Measurements from ENCODE around the gene HMGA1.

The HMGA1 gene

GRCh38 chr6:34292954-34293353 lies 56.3 kb downstream of the HMGA1 start:
- no peak for TF ChIP-seq SIN3A (IDR thresholded peaks at IDR 0.05; ENCODE audit: borderline replicate concordance, insufficient read depth, low read length)
- TF ChIP-seq, protein P1, sequence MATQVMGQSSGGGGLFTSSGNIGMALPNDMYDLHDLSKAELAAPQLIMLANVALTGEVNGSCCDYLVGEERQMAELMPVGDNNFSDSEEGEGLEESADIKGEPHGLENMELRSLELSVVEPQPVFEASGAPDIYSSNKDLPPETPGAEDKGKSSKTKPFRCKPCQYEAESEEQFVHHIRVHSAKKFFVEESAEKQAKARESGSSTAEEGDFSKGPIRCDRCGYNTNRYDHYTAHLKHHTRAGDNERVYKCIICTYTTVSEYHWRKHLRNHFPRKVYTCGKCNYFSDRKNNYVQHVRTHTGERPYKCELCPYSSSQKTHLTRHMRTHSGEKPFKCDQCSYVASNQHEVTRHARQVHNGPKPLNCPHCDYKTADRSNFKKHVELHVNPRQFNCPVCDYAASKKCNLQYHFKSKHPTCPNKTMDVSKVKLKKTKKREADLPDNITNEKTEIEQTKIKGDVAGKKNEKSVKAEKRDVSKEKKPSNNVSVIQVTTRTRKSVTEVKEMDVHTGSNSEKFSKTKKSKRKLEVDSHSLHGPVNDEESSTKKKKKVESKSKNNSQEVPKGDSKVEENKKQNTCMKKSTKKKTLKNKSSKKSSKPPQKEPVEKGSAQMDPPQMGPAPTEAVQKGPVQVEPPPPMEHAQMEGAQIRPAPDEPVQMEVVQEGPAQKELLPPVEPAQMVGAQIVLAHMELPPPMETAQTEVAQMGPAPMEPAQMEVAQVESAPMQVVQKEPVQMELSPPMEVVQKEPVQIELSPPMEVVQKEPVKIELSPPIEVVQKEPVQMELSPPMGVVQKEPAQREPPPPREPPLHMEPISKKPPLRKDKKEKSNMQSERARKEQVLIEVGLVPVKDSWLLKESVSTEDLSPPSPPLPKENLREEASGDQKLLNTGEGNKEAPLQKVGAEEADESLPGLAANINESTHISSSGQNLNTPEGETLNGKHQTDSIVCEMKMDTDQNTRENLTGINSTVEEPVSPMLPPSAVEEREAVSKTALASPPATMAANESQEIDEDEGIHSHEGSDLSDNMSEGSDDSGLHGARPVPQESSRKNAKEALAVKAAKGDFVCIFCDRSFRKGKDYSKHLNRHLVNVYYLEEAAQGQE (IDR thresholded peaks at IDR 0.05; ENCODE audit: insufficient read depth in 1 of 2, low read depth in 2 of 2, low read length in 2 of 2): no peak
- TF ChIP-seq TAF1 (IDR thresholded peaks at IDR 0.05; ENCODE audit: borderline replicate concordance, insufficient read depth, low read length): no peak
- no peak for TF ChIP-seq POLR2AphosphoS5 (IDR thresholded peaks at IDR 0.05; ENCODE audit: low read depth, low read length)
- no peak for TF ChIP-seq FOXP2 (optimal IDR thresholded peaks at IDR 0.05; ENCODE audit: borderline replicate concordance, extremely low read depth, extremely low read length, insufficient read depth)

GRCh38 chr6:34295721-34296120 lies 59.0 kb downstream of the HMGA1 start:
- no peak for TF ChIP-seq FOXP2 (optimal IDR thresholded peaks at IDR 0.05; ENCODE audit: borderline replicate concordance, extremely low read depth, extremely low read length, insufficient read depth)
- TF ChIP-seq TAF1 (IDR thresholded peaks at IDR 0.05; ENCODE audit: borderline replicate concordance, insufficient read depth, low read length): no peak
- no peak for TF ChIP-seq POLR2AphosphoS5 (IDR thresholded peaks at IDR 0.05; ENCODE audit: low read depth, low read length)

All from PFSK-1 (cell line).